GM19023 (cell line): ENCODE results near the gene SPI1.

ENCODE experiments used
- ATAC-seq: cut with Tn5 transposase; IDR thresholded peaks from one replicate; pipeline ENCODE4 v1.9.1; 2021; ENCODE audit warnings: mild to moderate bottlenecking, moderate library complexity; ENCODE audit not compliant: unreplicated experiment

Gene SPI1

DNA sequence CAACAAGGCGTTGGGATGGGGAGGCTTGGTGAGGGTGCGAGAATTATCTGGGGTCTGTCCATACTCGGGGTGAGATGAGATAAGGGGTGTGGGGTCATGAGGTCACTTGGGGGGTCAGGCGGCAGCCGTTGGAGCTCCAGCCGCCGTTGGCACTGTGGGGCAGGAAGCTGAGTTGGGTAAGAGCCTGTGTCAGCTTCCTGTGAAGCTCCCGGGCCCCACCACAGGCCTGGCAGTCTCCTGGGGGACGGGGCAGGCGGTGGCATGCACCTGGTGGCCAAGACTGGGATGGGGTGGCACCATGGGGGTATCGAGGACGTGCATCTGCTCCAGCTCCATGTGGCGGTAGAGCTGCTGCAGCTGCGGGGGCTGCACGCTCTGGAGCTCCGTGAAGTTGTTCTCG lies 18.8 kb downstream of the SPI1 start:
- no peak for ATAC-seq

DNA sequence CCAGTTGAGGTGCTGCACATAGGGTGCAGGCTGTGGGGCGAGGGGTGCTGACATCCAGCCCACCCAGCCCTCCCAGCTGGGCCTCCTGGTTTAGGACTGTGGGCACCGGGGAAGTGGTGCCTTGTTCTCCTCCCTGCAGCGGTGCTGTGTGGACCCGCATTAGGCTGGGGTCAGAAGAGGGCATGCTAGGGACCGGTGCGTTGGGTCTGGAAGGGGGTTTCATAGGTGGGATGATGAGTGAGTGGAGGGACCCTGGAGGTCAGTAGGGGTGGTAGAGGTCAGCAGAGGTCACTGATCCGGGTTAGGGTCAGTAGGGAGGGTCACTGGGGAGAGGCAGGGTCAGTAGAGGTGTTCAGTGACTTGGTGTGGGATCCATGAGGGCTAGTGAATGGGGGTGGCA lies 19.2 kb downstream of the SPI1 start:
- no peak for ATAC-seq

DNA sequence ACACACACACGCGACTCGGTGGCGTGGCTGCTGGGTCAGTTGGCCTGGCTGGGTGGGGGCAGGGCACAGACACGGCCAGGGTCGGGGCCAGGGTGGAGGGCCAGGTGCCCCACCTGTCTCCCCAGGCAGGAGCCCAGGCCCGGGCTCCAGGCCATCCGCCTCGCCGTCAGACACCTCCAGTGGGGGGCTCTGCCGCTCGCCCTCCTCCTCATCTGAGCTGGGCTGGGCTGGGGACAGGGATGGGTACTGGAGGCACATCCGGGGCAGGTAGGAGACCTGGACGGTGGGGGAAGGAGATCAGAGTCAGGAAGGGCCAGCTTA lies 19.7 kb downstream of the SPI1 start:
- ATAC-seq: no peak

DNA sequence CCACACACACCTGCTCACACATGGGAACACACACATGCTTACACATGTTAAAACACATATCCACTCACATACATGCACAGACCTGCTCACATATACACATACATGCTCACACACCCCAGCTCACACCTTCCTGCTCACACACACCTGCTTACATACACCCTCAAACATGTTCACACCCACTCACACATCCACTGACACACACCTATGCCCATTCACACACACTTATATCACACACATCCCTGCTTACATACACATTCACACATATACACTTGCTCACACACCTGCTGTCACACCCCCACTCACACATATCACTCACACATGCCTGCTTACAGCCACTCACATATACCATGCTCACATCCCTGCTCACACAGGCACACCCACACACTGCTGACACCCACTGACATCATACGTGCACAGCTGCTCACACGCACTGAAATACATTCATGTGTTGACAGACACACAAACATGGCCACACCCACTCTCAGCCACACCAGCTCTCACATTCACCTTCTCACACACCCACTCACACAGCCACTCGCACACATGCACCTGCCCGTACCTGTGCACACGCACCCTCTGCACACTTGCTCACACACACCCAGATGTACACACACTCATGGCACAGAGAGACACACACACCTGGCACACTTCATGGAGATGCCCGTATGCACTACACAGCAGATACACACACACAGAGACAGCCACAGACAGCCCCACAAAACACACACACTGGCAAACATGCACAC lies 20.2 kb downstream of the SPI1 start:
- ATAC-seq: no peak

DNA sequence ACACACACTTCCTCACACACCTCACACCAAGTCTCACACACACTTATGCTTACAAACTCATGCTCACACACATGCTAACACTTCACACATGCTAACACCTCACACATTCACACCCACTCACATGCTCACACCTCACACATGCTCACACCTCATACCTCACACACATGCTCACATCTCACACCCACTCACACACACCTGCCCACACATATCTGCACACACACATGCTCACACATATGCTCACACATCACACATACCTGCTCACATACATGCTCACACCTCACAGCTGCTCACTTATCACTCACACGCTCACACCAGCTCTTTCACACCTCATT lies 21.4 kb downstream of the SPI1 start:
- ATAC-seq: no peak

DNA sequence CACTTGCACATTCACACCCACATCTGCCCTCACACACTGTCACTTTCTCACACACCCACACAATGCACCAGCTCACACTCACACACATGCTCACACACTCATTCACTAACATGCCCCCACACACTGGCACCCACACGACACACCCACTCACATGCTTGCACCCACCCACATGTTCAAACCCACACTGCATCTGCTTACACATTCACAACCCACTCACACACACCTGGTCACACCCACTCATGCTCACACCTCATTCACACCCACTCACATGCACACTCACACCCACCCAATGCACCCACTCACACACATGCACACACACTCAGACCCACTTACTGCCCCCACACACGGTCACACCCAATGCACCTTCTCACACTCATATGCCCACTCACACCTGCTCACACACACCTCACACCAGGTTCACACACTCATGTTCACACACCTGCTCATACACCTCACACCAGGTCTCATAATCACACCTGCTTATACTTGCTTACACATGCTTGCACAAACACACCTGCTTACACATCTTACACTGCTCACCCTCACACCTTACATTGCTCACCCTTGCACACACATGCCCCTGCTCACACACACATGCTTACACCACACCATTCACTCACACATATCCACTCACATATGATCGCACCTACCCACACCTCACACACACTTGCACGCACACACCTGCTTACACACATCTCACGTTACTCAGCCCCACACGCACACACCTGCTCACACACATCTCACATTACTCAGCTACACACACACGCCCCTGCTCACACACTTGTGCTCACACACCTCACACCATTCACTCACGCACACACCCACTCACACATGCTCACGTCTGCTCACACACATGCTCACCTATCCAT lies 22.0 kb downstream of the SPI1 start:
- ATAC-seq: no peak

DNA sequence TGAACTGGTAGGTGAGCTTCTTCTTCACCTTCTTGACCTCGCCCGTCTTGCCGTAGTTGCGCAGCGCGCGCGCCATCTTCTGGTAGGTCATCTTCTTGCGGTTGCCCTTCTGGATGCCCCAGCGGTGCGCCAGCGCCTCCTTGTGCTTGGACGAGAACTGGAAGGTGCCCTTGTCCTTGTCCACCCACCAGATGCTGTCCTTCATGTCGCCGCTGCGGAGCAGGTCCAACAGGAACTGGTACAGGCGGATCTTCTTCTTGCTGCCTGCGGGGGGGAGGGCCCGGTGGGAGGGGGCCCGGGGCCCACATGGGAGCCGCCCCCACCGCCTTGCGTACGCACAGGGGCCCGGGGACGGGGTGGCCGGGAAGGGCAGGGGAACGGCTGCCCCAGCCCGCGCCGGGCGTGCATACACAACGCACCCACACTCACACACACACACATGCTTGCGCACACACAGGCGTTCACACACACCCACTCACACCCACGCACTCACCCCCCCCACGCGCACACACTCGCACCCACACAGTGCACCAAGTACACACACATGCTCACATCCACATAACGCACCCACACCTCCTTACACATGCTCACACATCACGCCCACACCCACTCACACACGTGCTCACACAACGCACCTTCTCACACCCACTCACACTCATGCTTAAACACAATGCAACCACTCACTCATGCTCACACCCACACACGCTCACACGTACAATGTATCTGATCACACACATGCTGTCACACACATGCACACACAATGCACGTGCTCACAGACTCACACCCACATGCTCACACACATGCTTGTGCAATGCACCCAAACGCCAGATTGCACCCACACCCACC lies 22.8 kb downstream of the SPI1 start:
- ATAC-seq: no peak

DNA sequence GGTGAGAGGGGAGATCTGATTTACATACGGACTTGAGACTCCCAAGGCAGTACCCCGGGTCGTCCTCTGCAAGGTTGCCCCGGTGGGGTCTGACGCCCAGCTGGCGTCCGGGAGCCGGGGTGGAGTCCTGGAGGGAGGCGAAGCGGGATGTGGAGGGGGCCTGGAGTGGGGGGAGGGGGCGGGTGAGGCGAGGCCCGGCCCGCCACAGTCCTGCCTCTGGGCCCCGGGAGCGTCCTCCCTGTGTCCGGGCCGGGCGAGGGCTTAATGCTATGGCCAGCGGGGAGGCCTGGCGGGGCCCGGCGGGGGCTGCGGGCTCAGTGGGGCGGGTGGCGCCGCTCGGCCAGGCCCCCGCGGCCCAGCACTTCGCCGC lies 23.4 kb downstream of the SPI1 start:
- ATAC-seq: no peak

DNA sequence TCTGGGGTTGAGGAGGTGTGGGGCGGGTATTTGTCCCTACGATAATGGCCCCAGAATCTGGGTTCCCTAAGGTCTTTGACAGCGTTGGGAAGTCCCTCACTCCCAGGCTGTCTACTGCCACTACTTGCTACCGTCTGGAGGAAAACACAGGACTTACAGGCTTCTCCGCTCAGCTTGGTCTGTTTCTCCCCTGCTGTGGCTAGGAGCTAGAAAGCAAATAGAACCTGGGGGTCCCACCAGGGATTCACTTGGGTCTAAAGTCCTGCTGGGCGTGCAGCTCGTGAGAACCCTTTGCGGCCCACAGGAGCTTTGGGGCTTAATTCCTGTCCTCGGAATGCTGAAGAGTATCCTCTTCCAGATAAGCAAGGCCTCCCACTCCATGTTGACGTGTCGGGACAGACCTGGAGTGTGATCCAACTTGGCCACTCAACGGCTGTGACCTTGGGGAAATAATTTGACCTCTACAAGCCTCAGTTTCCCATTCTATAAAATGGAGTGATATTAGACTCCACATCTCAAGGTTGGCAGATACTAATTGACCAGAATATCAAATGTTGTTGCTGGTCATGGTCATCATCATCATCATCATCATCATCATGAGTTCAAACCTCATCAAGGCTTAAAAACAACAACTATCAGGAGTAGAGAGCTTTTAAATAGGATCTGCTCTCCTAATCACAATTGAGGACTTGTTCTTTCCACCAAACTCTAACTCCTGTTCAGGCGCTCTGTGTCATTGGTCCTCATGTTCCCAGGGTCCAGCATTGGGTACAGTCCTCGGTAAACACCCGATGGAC lies 24.2 kb downstream of the SPI1 start:
- ATAC-seq: no peak

DNA sequence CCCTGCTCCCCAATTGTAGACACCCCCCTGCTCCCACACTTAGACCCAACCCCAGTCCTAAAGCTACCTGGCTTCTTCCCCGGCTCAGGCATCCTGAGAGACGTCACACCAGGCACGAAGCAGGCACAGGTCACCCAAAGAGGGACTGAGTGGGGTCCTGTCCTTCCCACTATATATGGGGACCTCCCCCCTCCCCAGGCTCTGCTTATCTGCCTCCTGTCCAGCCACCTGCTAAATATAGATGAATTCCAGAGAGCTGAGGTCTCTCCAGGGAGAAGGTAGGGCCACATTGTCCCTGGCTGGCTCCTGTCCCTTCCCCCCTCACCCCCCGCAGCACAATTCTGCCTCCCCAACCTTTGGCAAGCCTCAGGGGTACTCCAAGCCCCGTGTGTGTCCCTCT lies 25.8 kb downstream of the SPI1 start, which contains the start of gene MYBPC3:
Gene MYBPC3 (minus strand): TSS at position 147 of the 400 bp plus-strand sequence. CDS start 55 bp downstream, at position 92.
- no peak for ATAC-seq

DNA sequence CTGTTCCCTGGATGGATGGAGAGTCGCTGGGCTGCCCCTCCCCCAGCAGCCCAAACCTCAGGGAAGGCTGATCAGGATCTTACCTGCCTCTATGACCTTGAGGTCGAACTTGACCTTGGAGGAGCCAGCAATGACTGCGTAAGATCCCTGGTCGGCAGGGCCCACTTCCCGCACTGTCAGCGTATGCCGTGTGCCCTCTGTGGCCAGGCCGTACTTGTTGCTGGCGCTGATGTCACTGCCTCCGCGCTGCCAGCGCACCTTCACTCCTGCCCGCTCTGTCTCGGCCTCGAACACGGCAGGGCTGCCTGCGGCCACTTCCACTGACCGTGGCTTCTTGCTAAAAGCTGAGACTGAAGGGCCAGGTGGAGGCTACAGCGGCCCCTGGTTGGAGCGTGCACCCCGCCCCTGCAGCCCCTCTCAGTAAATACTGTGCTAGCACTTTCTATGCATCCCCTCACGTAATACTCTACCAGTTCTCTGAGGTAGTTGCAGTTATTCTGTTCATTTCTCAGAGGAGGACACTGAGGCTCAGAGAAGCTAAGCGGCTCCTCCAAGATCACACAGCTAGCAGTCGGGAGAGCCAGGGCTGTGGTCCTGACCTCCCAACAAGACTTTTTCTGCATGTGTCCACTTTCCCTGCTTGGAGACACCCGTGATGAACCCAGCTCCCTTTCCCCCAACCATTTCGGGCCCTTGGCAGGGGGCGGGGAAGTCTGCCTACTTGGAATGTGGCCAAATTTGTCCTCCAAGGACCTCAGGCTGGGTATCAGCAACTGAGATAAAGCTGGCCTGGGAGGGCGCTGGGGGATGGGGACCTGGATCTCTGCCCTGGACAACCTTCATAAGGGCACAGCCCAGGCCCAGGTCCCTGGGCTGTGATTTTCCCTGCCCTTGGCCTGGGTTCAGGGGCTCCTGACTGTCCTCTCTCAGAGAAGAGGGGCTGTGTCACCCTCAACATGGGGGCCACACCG lies 26.9 kb downstream of the SPI1 start:
- ATAC-seq: no peak

DNA sequence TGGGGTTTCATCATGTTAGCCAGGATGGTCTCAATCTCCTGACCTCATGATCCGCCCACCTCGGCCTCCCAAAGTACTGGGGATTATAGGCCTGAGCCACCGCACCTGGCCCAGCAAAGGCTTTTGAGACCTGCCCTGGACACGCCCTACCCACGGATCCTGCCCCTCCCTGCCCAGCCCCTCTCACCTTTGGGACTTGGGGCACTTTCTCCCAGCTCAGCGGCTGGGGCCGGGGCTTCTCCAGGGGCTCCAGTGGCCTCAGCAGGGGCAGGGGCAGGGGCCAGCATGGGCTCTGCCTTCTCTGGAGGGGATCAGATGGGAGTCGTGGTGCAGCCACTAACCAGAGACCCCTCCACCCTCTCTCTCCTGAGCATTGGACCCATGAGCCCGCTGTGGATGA lies 28.0 kb downstream of the SPI1 start:
- no peak for ATAC-seq

DNA sequence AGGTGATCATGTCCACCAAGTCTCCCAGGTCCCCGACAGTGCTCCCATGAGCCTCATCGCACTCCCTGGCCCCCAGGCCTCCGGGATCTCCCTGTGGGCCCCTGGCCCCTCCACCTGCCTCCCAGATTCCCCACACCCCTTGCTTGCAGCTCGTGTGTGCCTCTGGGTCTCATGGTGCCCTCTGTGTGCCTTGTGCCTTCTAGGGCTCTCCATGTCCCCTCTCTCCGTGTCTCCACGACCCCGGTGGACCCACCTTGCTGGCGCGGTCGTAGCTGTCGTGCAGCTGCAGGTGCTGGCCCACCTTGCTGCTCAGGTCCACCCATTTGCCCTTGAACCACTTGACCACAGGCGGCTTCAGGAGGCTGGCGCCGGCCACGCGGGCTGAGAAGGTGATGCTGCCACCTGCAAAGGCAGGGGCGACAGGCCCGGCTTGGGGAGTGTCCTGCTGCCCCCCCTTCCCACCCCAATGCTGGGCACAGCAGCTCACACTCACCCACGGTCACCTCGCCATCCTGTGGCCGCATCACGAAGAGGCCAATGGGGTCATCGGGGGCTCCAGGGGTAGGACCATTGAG lies 28.7 kb downstream of the SPI1 start:
- no peak for ATAC-seq

DNA sequence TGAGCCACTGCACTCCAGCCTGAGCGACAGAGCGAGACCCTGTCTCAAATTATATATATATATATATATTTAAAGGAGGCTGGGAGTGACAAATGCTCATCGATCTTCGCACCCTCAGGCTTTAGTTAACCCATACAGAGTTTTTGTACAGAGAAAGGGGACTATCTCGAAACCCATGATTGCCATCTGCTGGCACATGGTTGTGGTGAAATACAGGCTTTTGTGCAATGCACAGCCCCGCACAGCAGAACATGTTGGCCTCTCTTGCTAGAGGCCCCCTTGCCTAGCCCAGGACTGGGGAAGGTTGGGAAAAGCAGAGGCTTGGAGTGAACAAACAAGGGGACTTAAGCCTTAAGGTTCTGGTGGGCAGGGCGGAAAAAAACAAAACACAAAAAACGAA lies 29.5 kb downstream of the SPI1 start:
- no peak for ATAC-seq

DNA sequence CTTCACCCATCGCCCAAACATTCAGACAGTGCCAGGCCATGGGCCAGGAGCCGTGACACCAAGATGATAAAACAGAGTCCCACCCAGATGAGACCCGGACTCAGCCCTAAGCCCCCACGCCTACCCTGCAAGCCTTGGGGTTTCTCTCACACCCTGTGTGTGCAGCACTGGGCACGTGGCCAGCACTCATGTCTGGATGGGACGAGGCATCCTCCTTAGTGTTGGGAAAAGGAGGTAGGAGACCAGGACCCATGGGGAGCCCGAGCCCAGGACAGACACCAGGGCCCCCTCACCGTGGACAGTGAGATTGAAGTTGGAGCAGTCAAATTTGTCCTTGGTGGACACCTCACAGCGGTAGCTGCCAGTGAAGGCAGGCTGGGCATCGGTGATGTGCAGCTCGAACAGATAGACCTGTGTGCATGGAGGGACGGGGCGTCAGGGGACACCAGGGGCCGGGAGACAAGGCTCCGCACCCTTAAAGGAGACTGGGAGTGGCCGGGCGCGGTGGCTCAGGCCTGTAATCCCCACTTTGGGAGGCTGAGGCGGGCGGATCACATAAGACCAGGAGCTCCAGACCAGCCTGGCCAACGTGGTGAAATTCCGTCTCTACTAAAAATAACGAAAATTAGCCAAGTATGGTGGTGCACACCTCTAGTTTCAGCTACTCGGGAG lies 30.1 kb downstream of the SPI1 start:
- no peak for ATAC-seq

DNA sequence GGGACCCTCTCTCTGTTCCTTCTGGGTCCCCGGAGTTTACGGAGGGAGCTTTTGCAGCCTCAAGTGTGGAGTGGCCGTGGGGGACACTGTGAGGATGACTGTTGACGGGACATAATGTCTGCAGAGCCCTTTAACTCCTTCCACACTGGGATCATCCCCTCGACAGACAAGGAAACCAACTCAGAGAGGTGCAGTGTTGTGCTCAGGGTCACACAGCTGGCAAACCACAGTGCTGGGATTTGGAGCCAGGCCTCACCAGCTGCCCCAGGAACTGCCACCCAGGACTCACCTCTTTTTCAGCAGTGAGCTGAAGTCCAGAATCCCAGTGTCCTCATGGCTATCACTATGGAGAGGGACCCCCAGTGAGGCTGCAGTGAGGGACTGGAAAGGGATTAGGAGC lies 31.2 kb downstream of the SPI1 start:
- no peak for ATAC-seq

DNA sequence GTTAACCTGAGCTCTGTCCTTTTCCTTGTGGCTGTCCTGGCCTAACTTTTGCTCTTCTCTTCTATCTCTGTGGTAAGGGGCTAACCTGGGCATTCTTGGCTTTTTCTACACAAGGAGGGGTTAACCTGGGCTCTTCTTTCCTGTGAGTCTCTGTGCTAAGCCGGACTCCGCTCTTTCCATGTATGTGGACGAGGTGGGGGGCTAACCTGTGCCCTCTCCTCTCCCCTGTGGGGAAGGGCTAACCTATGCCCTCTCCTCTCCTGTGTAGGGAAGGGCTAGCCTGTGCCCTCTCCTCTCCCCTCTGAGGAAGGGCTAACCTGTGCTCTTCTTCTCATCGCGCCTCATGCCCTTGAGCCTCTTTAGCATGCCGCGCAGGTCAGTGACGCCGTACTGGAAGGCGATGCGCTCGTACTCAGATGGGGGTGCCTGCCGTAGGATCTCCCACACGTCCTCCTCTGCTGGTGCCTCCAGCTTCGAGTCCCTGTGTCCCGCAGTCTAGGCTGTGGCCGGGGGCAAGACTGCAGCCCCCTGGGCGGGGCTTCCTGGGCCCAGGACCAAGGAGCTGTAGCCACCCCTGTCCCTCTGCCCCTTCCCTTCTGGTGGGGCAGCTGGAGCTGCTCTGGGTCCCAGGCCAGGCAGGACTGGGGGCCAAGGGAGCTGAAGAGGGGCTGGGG lies 32.3 kb downstream of the SPI1 start:
- no peak for ATAC-seq

DNA sequence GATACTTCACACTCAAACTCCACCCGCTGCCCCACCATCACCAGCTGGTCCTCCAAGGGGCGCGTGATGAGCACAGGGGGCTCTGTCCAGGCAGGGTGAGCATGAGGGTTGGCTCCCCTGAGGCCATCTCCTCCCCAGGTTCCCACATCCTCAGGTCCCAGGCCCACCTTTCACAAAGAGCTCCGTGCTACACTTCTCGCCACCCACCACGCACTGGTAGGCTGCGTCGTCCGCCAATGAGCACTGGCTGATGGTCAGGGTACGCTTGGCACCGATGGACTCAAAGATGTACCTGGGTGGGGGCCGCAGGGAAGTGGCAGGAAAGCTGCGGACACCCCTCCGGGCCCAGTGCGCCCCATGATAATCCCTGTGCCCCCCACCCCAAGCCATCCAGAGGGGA lies 35.5 kb downstream of the SPI1 start:
- ATAC-seq: no peak
